Frontal cortex (tissue), 4 donors: ENCODE measurements around the gene EML6. TPM values are rescaled to one million over a fixed set of nuclear protein-coding genes. Genes with fewer than 3 reads are reported as not detected.
"Not testable (repeated sequence)": the region's sequence is repeated elsewhere in the genome, so short reads cannot be mapped to it uniquely, and the experiment has no call there.

Experiments
- DNase-seq, 2 donors: peaks; one replicate each; pipeline ENCODE4 v3.0.0; 2012; ENCODE audit warnings: low spot score in 2 of 2
- FAIRE-seq: peaks from 2 replicates; lab custom pipeline; 2012; peaks lifted over from hg19 to GRCh38; lab: Jason Lieb, UNC
- total RNA-seq: library from RNA; depleted of rRNA; stranded (reverse); fragments of >200 nt; gene quantifications from one replicate; pipeline ENCODE4 v1.2.3, GENCODE V29; 2014
- donor health status: control.
- donor health status: control.
- donor health status: control.

EML6 gene
- total RNA-seq, 1 donor from 2014 or later: 5.3 TPM

GRCh38 chr2:54866868-54867267 is 143.4 kb downstream of the EML6 start:
- no peak for DNase-seq
- FAIRE-seq: no peak

- DNase-seq (no peak), FAIRE-seq (no peak)
Observed at GRCh38 chr2:54867457-54867856, 144.0 kb downstream of the EML6 start.

GRCh38 chr2:54871457-54872107 is 148.1 kb downstream of the EML6 start:
- FAIRE-seq (no peak), DNase-seq (no peak)

- FAIRE-seq (no peak), DNase-seq (no peak)
Observed at GRCh38 chr2:54872780-54873179, 149.3 kb downstream of the EML6 start.

GRCh38 chr2:54873236-54873635 is 149.8 kb downstream of the EML6 start:
- not testable (repeated sequence) for FAIRE-seq, DNase-seq

- FAIRE-seq (no peak), DNase-seq (no peak)
Observed at GRCh38 chr2:54876764-54877163, 153.3 kb downstream of the EML6 start.

GRCh38 chr2:54878182-54878581 is 154.7 kb downstream of the EML6 start:
- FAIRE-seq (no peak), DNase-seq (no peak)

- FAIRE-seq (no peak), DNase-seq (no peak)
Observed at GRCh38 chr2:54879032-54879431, 155.6 kb downstream of the EML6 start.

GRCh38 chr2:54879598-54880332 is 156.3 kb downstream of the EML6 start:
- no peak for FAIRE-seq
- DNase-seq: no peak

- no peak for DNase-seq
- FAIRE-seq: no peak
Observed at GRCh38 chr2:54880428-54880827, 157.0 kb downstream of the EML6 start.

- no peak for DNase-seq
- FAIRE-seq: no peak
Observed at GRCh38 chr2:54881759-54882158, 158.3 kb downstream of the EML6 start.

- DNase-seq (no peak), FAIRE-seq (no peak)
Observed at GRCh38 chr2:54885891-54886290, 162.4 kb downstream of the EML6 start.

GRCh38 chr2:54887850-54888545 is 164.5 kb downstream of the EML6 start:
- FAIRE-seq (no peak), DNase-seq (no peak)

GRCh38 chr2:54889053-54889452 is 165.6 kb downstream of the EML6 start:
- FAIRE-seq (no peak), DNase-seq (no peak)

GRCh38 chr2:54891909-54892308 is 168.4 kb downstream of the EML6 start:
- FAIRE-seq (no peak), DNase-seq (no peak)

GRCh38 chr2:54894467-54894866 is 171.0 kb downstream of the EML6 start:
- FAIRE-seq: no peak
- no peak for DNase-seq

- no peak for FAIRE-seq
- no peak for DNase-seq
Observed at GRCh38 chr2:54895730-54896129, 172.3 kb downstream of the EML6 start.

GRCh38 chr2:54897420-54898310 is 174.2 kb downstream of the EML6 start:
- FAIRE-seq (no peak), DNase-seq (no peak)

- FAIRE-seq: no peak
- no peak for DNase-seq
Observed at GRCh38 chr2:54898456-54899226, 175.2 kb downstream of the EML6 start.
